Uterus (tissue), 2 donors: Measurements from ENCODE around the gene PSME3.

Experiments
- POLR2A ChIP-seq, 2 donors: fragments of 450-650 bp; IDR thresholded peaks; one replicate each; pipeline ENCODE4 v1.6.1; 2016; ENCODE audit warnings: antibody characterized with exemption in 2 of 2, mild to moderate bottlenecking in 1 of 2, moderate library complexity in 1 of 2
- TF ChIP-seq, protein P1 (sequence below), 4 experiments: fragments of 200-600 bp in 2 of 4; fragments of 450-650 bp in 2 of 4; sonication (generic) in 2 of 4; IDR thresholded peaks; one replicate each; pipeline ENCODE4 v1.5.1; 2016 to 2019; ENCODE audit warnings: antibody characterized with exemption in 4 of 4, mild to moderate bottlenecking in 2 of 4, moderate library complexity in 1 of 4

DNA sequence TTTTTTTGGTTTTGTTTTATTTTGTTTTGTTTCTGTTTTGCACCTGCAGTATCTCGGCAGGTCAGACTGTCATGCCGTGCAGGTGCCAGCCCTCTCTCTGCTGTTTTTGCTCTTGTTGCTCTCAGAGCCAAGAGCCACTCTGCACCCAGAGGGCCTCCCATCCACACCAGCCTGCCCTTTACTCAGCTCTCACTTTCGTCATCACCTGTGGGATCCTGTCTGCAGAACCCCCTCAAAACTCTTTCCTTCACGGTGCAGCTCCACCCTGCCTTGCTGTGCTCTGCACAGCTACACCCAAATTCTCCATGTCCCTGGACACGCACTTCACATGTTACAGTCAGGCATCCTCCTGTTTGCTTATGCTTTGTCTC, 20.4 kb downstream of the PSME3 start:
- TF ChIP-seq, protein P1, sequence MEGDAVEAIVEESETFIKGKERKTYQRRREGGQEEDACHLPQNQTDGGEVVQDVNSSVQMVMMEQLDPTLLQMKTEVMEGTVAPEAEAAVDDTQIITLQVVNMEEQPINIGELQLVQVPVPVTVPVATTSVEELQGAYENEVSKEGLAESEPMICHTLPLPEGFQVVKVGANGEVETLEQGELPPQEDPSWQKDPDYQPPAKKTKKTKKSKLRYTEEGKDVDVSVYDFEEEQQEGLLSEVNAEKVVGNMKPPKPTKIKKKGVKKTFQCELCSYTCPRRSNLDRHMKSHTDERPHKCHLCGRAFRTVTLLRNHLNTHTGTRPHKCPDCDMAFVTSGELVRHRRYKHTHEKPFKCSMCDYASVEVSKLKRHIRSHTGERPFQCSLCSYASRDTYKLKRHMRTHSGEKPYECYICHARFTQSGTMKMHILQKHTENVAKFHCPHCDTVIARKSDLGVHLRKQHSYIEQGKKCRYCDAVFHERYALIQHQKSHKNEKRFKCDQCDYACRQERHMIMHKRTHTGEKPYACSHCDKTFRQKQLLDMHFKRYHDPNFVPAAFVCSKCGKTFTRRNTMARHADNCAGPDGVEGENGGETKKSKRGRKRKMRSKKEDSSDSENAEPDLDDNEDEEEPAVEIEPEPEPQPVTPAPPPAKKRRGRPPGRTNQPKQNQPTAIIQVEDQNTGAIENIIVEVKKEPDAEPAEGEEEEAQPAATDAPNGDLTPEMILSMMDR (IDR thresholded peaks at IDR 0.05), result no peak
- no peak for TF ChIP-seq POLR2A (IDR thresholded peaks at IDR 0.05)
